Neural cell (in vitro differentiated cells): Measurements from ENCODE around the gene CARMIL1. TPM values are rescaled to one million over a fixed set of nuclear protein-coding genes. Genes with fewer than 3 reads are reported as not detected.

Experiments
- H2AFZ ChIP-seq: fragments of 200-600, 300-800 bp; sonication (generic), shearing (Covaris generic); 2 replicates; pipeline ENCODE4 v1.6.0; 2014; ENCODE audit warnings: low read depth, mild to moderate bottlenecking, antibody characterized with exemption, low read length, moderate library complexity
- H3F3A ChIP-seq: fragments of 200-600 bp; shearing (Covaris generic); 2 replicates; pipeline ENCODE4 v1.6.1; 2016; ENCODE audit warnings: mild to moderate bottlenecking, moderate library complexity, mixed read lengths, antibody characterized with exemption, low read length; ENCODE audit not compliant: insufficient read depth, poor library complexity, severe bottlenecking
- H3K27ac ChIP-seq: fragments of 200-600, 300-800 bp; sonication (generic), shearing (Covaris generic); 2 replicates; pipeline ENCODE4 v1.5.1; 2014; ENCODE audit warnings: mild to moderate bottlenecking, low read length, moderate library complexity
- H3K27me3 ChIP-seq: fragments of 300-800, 200-600 bp; sonication (generic), shearing (Covaris generic); 2 replicates; pipeline ENCODE4 v1.6.0; 2014; ENCODE audit warnings: mild to moderate bottlenecking, low read depth, low read length, moderate library complexity; ENCODE audit not compliant: insufficient read depth
- H3K36me3 ChIP-seq: fragments of 300-800, 200-600 bp; sonication (generic), shearing (Covaris generic); 2 replicates; pipeline ENCODE4 v1.5.1; 2014; ENCODE audit warnings: mild to moderate bottlenecking, antibody characterized with exemption, low read length, moderate library complexity; ENCODE audit not compliant: insufficient read depth
- H3K4me2 ChIP-seq: fragments of 300-800, 200-600 bp; sonication (generic), shearing (Covaris generic); 2 replicates; pipeline ENCODE4 v1.6.0; 2014; ENCODE audit warnings: mild to moderate bottlenecking, low read length
- H3K4me3 ChIP-seq: fragments of 300-800, 200-600 bp; sonication (generic), shearing (Covaris generic); 2 replicates; pipeline ENCODE4 v1.5.1; 2014; ENCODE audit warnings: mild to moderate bottlenecking, low read length, moderate library complexity
- H3K79me2 ChIP-seq: fragments of 200-600 bp; shearing (Covaris generic); replicated peaks from 2 replicates; pipeline ENCODE4 v1.6.0; 2014; ENCODE audit warnings: mild to moderate bottlenecking, low read length, moderate library complexity; ENCODE audit not compliant: insufficient read depth
- H3K9ac ChIP-seq: fragments of 300-800, 200-600 bp; sonication (generic), shearing (Covaris generic); 2 replicates; pipeline ENCODE4 v1.6.1; 2016; ENCODE audit warnings: mild to moderate bottlenecking, low read length, mixed read lengths
- H3K9me2 ChIP-seq: fragments of 200-600 bp; shearing (Covaris generic); 2 replicates; pipeline ENCODE4 v1.6.1; 2016; ENCODE audit warnings: mild to moderate bottlenecking, low read length, mixed read lengths; ENCODE audit not compliant: insufficient read depth
- H3K9me3 ChIP-seq: fragments of 200-600, 300-800 bp; sonication (generic), shearing (Covaris generic); 2 replicates; pipeline ENCODE4 v1.6.1; 2016; ENCODE audit warnings: mild to moderate bottlenecking, mixed run types, low read length, moderate library complexity, mixed read lengths
- H4K20me1 ChIP-seq: fragments of 200-600 bp; shearing (Covaris generic); 2 replicates; pipeline ENCODE4 v1.6.1; 2016; ENCODE audit warnings: mild to moderate bottlenecking, mixed run types; ENCODE audit not compliant: insufficient read depth
- EP300 ChIP-seq: fragments of 450-650 bp; conservative IDR thresholded peaks from 2 replicates; pipeline ENCODE4 v1.6.1; 2014; ENCODE audit warnings: antibody characterized with exemption, mild to moderate bottlenecking, moderate library complexity; ENCODE audit not compliant: poor library complexity, severe bottlenecking
- EZH2 ChIP-seq: fragments of 200-600, 300-800 bp; shearing (Covaris generic), sonication (generic); IDR thresholded peaks from 2 replicates; pipeline ENCODE4 v1.6.1; 2014; ENCODE audit warnings: antibody characterized with exemption, low read length, borderline replicate concordance, mild to moderate bottlenecking; ENCODE audit not compliant: insufficient read depth, poor library complexity, severe bottlenecking
- TAF1 ChIP-seq: IDR thresholded peaks from 2 replicates; pipeline ENCODE4 v1.6.1; 2012; ENCODE audit warnings: low read depth
- polyA plus RNA-seq: library from polyadenylated mRNA; depleted of rRNA; stranded (reverse); fragments of >200 nt; gene quantifications from 2 replicates; pipeline ENCODE4 v1.2.3, GENCODE V29; 2014
- TF ChIP-seq, protein P1 (sequence below): IDR thresholded peaks from 2 replicates; pipeline ENCODE4 v1.6.1; 2012; ENCODE audit warnings: borderline replicate concordance
- TF ChIP-seq, protein P2 (sequence below): fragments of 450-650 bp; IDR thresholded peaks from 2 replicates; pipeline ENCODE4 v1.5.1; 2014; ENCODE audit warnings: antibody characterized with exemption, mild to moderate bottlenecking, moderate library complexity; ENCODE audit not compliant: poor library complexity, severe bottlenecking

CARMIL1 gene
- polyA plus RNA-seq, 1 donor from 2014 or later, result 5.3 TPM

DNA sequence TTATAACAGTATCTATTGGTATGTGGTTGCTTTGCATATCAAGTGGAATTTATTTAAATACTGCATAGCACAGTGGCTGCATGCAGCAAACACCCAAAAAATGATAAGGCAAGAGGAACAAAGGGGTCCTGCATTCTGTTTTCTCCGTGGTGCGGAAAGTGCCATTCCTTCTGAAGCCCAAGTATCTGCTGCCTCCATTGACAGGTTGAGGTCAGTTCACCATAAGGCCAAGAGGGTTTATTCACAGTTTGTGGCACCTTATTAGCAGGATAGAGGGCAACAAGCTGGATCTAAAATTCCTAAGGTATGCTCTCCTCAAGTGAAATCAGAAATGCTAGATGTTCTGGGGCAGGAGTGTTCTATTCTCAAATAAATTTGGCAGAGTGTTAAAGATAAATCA lies 9.3 kb downstream of the CARMIL1 start (continued):
- TF ChIP-seq, protein P1, sequence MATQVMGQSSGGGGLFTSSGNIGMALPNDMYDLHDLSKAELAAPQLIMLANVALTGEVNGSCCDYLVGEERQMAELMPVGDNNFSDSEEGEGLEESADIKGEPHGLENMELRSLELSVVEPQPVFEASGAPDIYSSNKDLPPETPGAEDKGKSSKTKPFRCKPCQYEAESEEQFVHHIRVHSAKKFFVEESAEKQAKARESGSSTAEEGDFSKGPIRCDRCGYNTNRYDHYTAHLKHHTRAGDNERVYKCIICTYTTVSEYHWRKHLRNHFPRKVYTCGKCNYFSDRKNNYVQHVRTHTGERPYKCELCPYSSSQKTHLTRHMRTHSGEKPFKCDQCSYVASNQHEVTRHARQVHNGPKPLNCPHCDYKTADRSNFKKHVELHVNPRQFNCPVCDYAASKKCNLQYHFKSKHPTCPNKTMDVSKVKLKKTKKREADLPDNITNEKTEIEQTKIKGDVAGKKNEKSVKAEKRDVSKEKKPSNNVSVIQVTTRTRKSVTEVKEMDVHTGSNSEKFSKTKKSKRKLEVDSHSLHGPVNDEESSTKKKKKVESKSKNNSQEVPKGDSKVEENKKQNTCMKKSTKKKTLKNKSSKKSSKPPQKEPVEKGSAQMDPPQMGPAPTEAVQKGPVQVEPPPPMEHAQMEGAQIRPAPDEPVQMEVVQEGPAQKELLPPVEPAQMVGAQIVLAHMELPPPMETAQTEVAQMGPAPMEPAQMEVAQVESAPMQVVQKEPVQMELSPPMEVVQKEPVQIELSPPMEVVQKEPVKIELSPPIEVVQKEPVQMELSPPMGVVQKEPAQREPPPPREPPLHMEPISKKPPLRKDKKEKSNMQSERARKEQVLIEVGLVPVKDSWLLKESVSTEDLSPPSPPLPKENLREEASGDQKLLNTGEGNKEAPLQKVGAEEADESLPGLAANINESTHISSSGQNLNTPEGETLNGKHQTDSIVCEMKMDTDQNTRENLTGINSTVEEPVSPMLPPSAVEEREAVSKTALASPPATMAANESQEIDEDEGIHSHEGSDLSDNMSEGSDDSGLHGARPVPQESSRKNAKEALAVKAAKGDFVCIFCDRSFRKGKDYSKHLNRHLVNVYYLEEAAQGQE, result no peak
- TF ChIP-seq TAF1, result no peak

DNA sequence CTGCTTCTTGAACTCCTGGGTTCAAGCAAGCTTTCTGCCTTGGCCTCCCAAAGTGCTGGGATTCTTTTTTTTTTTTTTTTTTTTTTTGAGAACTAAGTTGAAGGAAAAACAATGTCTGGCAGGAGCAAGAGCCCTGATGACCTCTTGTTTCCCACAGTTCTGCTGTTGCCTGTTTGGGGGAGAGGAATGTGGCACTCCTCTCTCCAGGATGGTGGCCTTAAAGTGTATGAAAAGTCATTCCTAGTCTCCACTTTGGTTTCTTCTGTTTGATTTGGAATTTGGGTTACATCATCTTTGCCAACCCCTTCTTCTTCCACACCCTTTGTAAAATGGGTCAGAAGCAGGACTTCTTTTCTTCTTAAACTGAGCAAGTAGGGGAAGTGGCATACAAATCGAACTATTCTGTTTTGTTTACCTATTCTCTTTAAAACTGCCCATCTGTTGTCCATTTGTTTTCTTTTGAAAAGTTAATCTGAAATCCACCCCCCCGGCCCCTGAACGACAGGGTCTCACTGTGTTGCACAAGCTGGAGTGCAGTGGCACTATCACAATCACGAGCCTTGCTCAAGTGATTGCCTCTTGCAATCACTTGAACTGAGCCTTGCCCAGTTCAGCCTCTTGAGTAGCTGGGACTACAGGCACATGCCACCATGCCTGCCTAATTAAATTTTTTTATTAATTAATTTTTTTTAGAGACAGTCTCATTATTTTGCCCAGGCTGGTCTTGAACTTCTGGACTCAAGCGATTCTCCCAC lies 11.3 kb downstream of the CARMIL1 start:
- Histone ChIP-seq H3K27ac (no peak overlapping the region), H3K79me2 (no peaks in the 10 kb centered on the region), H3K9ac (no peak overlapping the region), H2AFZ (no peak overlapping the region), H3K9me2 (no peaks in the 10 kb centered on the region), H3K36me3 (no peaks in the 10 kb centered on the region), H3F3A (no peaks in the 10 kb centered on the region), H3K4me3 (no peak overlapping the region), H4K20me1 (no peaks in the 10 kb centered on the region), H3K9me3 (no peaks in the 10 kb centered on the region), H3K4me2 (no peak overlapping the region), H3K27me3 (no peaks in the 10 kb centered on the region)
- TF ChIP-seq TAF1 (no peak), EP300 (no peak), EZH2 (no peak)
- TF ChIP-seq, protein P2, sequence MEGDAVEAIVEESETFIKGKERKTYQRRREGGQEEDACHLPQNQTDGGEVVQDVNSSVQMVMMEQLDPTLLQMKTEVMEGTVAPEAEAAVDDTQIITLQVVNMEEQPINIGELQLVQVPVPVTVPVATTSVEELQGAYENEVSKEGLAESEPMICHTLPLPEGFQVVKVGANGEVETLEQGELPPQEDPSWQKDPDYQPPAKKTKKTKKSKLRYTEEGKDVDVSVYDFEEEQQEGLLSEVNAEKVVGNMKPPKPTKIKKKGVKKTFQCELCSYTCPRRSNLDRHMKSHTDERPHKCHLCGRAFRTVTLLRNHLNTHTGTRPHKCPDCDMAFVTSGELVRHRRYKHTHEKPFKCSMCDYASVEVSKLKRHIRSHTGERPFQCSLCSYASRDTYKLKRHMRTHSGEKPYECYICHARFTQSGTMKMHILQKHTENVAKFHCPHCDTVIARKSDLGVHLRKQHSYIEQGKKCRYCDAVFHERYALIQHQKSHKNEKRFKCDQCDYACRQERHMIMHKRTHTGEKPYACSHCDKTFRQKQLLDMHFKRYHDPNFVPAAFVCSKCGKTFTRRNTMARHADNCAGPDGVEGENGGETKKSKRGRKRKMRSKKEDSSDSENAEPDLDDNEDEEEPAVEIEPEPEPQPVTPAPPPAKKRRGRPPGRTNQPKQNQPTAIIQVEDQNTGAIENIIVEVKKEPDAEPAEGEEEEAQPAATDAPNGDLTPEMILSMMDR, result no peak

DNA sequence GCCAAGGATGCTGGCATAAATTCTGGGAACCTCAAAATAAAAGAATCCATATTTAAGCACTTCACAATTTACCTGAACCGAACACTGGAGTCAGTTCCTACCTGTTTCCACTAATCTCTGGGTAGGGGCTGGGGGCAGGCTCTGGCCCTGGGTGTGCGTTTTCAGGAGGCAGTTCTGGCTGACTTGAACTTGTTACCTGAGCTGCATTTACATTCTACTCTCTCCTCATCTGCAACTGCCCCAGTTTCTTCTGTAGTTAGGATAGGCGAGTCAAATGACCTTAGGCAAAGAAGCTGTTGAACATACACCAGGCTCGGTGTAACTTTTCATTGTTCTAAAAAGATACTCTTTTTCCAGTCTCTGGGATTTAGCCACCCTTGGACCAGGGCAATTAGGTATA lies 13.2 kb downstream of the CARMIL1 start:
- H3K79me2 ChIP-seq, result no peaks in the 10 kb centered on the region
- no peak overlapping the region for H3K4me2 ChIP-seq
- H3K27ac ChIP-seq, result no peak overlapping the region
- H3K27me3 ChIP-seq, result no peaks in the 10 kb centered on the region
- H3K9me2 ChIP-seq, result no peaks in the 10 kb centered on the region
- no peak overlapping the region for H3K4me3 ChIP-seq
- no peaks in the 10 kb centered on the region for H3F3A ChIP-seq
- H3K9me3 ChIP-seq, result no peaks in the 10 kb centered on the region
- no peak overlapping the region for H3K9ac ChIP-seq
- H3K36me3 ChIP-seq, result no peaks in the 10 kb centered on the region
- no peaks in the 10 kb centered on the region for H4K20me1 ChIP-seq
- no peak overlapping the region for H2AFZ ChIP-seq
- TF ChIP-seq TAF1, result no peak
- TF ChIP-seq, protein P1, result no peak
